Spinal cord (tissue), 10 donors: Measurements from ENCODE around the gene CTNNA2. TPM values are rescaled to one million over a fixed set of nuclear protein-coding genes. Genes with fewer than 3 reads are reported as not detected.

Source experiments
- DNase-seq, 6 donors: peaks; one replicate each; pipeline versions ENCODE4 v3.0.0 to v3.0.0-alpha.2; 2013 to 2015; ENCODE audit warnings: low spot score in 6 of 6, low read depth in 4 of 6
- H3K27ac ChIP-seq: one replicate; pipeline ENCODE4 v1.5.1; 2013; ENCODE audit warnings: low read depth, low read length, control low read depth
- H3K27me3 ChIP-seq: one replicate; pipeline ENCODE4 v1.6.1; 2013; ENCODE audit warnings: low read length; ENCODE audit not compliant: control insufficient read depth, insufficient read depth
- H3K36me3 ChIP-seq: one replicate; pipeline ENCODE4 v1.6.1; 2013; ENCODE audit warnings: low read length; ENCODE audit not compliant: control insufficient read depth, insufficient read depth
- H3K4me1 ChIP-seq: one replicate; pipeline ENCODE4 v1.6.1; 2013; ENCODE audit warnings: low read length; ENCODE audit not compliant: control insufficient read depth, insufficient read depth
- H3K4me3 ChIP-seq: one replicate; pipeline ENCODE4 v1.5.1; 2013; ENCODE audit warnings: low read depth, low read length, control low read depth
- H3K9me3 ChIP-seq: one replicate; pipeline ENCODE4 v1.6.1; 2013; ENCODE audit warnings: low read length; ENCODE audit not compliant: control insufficient read depth, insufficient read depth
- WGBS: methylation state at CpG from one replicate; pipeline ENCODE4 v1.1.5; 2013; ENCODE audit warnings: missing lambda C conversion rate; ENCODE audit not compliant: insufficient coverage; 5-methylcytosine and 5-hydroxymethylcytosine counted together
- polyA plus RNA-seq, 2 donors: library from polyadenylated mRNA; unstranded; fragments of 120-200 nt; gene quantifications; one replicate each; pipeline ENCODE4 v1.2.1, GENCODE V29; 2013; ENCODE audit not compliant: insufficient read length in 2 of 2
- total RNA-seq, 2 donors: library from RNA; depleted of rRNA in 1 of 2; stranded (reverse); fragments of 120-200 nt in 1 of 2; fragments of >200 nt in 1 of 2; gene quantifications; one replicate each; pipeline versions ENCODE4 v1.2.3 to v1.2.4, GENCODE V29; 2013 to 2014
- donor health status: healthy.

CTNNA2 gene
- total and polyA plus RNA-seq, 4 donors, result 42.4 to 117 (median 84.7) TPM

DNA sequence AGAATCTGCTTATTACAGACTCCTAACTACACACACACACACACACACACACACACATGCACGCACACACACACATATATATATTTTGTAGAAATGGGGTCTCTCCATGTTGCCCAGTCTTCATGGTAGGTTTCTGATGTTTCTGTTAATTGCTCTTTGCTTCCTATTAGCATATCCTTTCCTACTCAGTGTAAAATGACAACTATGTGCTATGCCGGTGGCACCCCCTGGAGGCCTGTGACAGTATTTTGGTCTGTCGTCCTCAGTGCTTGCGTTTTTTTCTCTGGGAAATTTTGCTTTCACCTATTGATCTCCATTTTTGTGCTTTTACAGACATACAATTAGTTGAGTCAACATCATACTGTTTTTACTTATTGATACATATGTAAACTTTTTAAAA, 469.6 kb downstream of the CTNNA2 start:
- Histone ChIP-seq H3K36me3 (no peaks in the 10 kb centered on the region), H3K4me3 (no peak overlapping the region), H3K4me1 (no peaks in the 10 kb centered on the region), H3K27me3 (no peaks in the 10 kb centered on the region), H3K27ac (no peak overlapping the region), H3K9me3 (no peaks in the 10 kb centered on the region)
- no peak for DNase-seq
- WGBS, result 80% methylated on average over 1 of the region's 4 CpGs

- WGBS, result 67% methylated on average over 1 of the region's 1 CpG
- Histone ChIP-seq H3K27me3 (no peaks in the 10 kb centered on the region), H3K4me1 (no peaks in the 10 kb centered on the region), H3K27ac (no peak overlapping the region), H3K4me3 (no peak overlapping the region), H3K36me3 (no peaks in the 10 kb centered on the region), H3K9me3 (no peaks in the 10 kb centered on the region)
- no peak for DNase-seq
Observed at GRCh38 chr2:79984476-79984875, 471.6 kb downstream of the CTNNA2 start.

GRCh38 chr2:79985145-79985544, 472.3 kb downstream of the CTNNA2 start:
- Histone ChIP-seq H3K9me3 (no peaks in the 10 kb centered on the region), H3K4me3 (no peak overlapping the region), H3K27me3 (no peaks in the 10 kb centered on the region), H3K4me1 (no peaks in the 10 kb centered on the region), H3K36me3 (no peaks in the 10 kb centered on the region), H3K27ac (no peak overlapping the region)
- no peak for DNase-seq
- WGBS, result 90% methylated on average over 3 of the region's 3 CpGs

DNA sequence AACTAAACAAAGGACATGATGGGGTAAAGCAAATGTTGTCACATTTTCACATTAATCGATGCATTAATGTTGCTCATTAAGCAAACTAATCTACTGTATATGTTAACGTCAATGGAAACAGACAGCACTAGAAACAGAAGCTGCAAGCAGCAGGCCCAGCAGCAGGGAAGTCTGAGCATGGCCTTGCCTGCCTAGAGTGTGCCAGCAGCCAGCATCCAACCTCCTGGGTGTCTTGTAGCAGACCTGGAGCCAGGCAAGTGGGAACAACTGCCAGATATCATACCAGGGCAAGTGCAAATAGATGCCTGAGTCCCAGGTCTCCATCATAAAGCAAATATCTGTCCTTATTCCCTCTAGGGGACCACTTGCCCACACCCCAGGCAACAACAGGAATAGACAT, 472.7 kb downstream of the CTNNA2 start:
- H3K27me3 ChIP-seq, result no peaks in the 10 kb centered on the region
- H3K4me1 ChIP-seq, result no peaks in the 10 kb centered on the region
- no peak overlapping the region for H3K27ac ChIP-seq
- DNase-seq, result peak in 1 of 6 donors; percentile 20
- no peak overlapping the region for H3K4me3 ChIP-seq
- WGBS, result 88% methylated on average over 1 of the region's 2 CpGs
- no peaks in the 10 kb centered on the region for H3K9me3 ChIP-seq
- no peaks in the 10 kb centered on the region for H3K36me3 ChIP-seq

DNA sequence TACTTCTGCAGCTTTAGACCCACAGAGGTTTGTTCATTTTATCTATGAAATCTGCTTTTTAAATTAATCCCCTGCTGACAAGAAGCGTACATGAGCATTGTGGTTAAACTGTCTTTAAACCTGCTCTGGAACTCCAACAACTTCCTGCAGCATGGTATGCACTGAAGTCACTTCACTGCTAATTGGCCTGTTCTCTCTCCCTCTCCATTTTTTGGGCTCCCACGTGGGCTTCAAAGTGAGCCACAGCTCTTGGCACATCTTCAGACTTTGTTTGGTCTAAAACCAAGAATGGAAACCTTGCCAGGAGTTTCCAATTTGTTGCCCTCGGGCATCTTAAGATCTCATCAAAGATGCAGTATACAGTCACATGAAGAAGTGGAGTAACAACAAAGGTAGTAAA, 480.3 kb downstream of the CTNNA2 start:
- Histone ChIP-seq H3K9me3 (no peaks in the 10 kb centered on the region), H3K27ac (no peak overlapping the region), H3K4me3 (no peak overlapping the region), H3K4me1 (no peaks in the 10 kb centered on the region), H3K27me3 (no peaks in the 10 kb centered on the region), H3K36me3 (no peaks in the 10 kb centered on the region)
- 55% methylated on average over 2 of the region's 3 CpGs for WGBS
- DNase-seq, result peak in 1 of 6 donors; percentile 17

GRCh38 chr2:79994161-79994560, 481.3 kb downstream of the CTNNA2 start:
- WGBS, result 83% methylated on average over 3 of the region's 5 CpGs
- Histone ChIP-seq H3K9me3 (no peaks in the 10 kb centered on the region), H3K27me3 (no peaks in the 10 kb centered on the region), H3K36me3 (no peaks in the 10 kb centered on the region), H3K4me1 (no peaks in the 10 kb centered on the region), H3K27ac (no peak overlapping the region), H3K4me3 (no peak overlapping the region)
- no peak for DNase-seq

GRCh38 chr2:79994965-79995364, 482.1 kb downstream of the CTNNA2 start:
- DNase-seq, result peak in 1 of 6 donors; percentile 57
- H3K27ac ChIP-seq, result no peak overlapping the region
- no peaks in the 10 kb centered on the region for H3K36me3 ChIP-seq
- no peaks in the 10 kb centered on the region for H3K4me1 ChIP-seq
- H3K4me3 ChIP-seq, result no peak overlapping the region
- no peaks in the 10 kb centered on the region for H3K9me3 ChIP-seq
- no peaks in the 10 kb centered on the region for H3K27me3 ChIP-seq

GRCh38 chr2:79996709-79997108, 483.9 kb downstream of the CTNNA2 start:
- DNase-seq, result no peak
- H3K27ac ChIP-seq, result no peak overlapping the region
- no peaks in the 10 kb centered on the region for H3K4me1 ChIP-seq
- WGBS, result 89% methylated on average over 3 of the region's 5 CpGs
- H3K9me3 ChIP-seq, result no peaks in the 10 kb centered on the region
- no peak overlapping the region for H3K4me3 ChIP-seq
- H3K36me3 ChIP-seq, result no peaks in the 10 kb centered on the region
- H3K27me3 ChIP-seq, result no peaks in the 10 kb centered on the region

DNA sequence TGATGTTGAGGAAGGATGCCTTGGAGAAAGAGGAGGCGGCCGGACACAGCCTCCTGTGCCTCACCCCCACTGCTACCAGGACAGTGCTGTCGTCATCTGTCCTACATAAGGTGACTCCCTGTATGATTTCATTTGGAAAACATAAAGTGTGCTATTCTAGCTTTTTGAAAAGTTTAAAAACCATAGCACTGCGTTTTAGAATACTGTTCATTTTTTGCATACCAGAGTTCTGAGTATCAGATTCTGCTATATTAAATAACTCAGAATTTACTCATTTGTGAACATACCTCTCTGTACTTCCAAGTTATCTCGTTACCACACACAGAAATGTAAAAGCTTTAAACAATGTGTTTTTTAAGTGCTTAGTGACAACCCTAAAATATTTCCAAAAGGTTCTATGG, 488.9 kb downstream of the CTNNA2 start:
- Histone ChIP-seq H3K27me3 (no peaks in the 10 kb centered on the region), H3K4me3 (no peak overlapping the region), H3K27ac (no peak overlapping the region), H3K4me1 (no peaks in the 10 kb centered on the region), H3K9me3 (no peaks in the 10 kb centered on the region), H3K36me3 (no peaks in the 10 kb centered on the region)
- DNase-seq, result no peak
- whole genome bisulfite sequencing, result no CpG with 5 or more reads among the region's 5 CpGs

DNA sequence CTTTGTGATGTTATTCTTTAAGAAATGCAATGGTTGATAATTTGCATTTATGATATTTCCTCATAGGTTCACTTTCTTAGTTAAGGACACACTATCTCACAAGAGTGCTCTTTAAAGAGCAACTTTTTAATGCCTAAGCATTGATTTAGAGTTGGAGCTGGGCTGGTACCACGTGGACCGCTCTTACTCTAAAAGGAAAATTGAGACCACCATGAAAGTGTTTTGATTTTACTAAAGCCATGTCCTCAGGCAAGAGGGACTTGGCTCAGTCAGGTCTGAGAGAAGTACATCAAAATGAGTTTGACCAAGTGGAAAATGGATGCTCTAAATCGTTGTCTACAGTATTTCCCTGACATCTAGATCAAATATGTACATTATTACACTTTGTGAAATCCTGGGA, 489.3 kb downstream of the CTNNA2 start:
- no peaks in the 10 kb centered on the region for H3K36me3 ChIP-seq
- 93% methylated on average over 2 of the region's 3 CpGs for whole genome bisulfite sequencing
- DNase-seq, result no peak
- no peaks in the 10 kb centered on the region for H3K9me3 ChIP-seq
- H3K4me1 ChIP-seq, result no peaks in the 10 kb centered on the region
- H3K4me3 ChIP-seq, result no peak overlapping the region
- no peaks in the 10 kb centered on the region for H3K27me3 ChIP-seq
- H3K27ac ChIP-seq, result no peak overlapping the region
